Daoy (cell line): ENCODE data around the gene ZNF468. TPM values are rescaled to one million over a fixed set of nuclear protein-coding genes. Genes with fewer than 3 reads are reported as not detected.
A peak's percentile ranks its signal among the peaks of the same experiment; 100 is the strongest.
"Not testable (repeated sequence)": the region's sequence is repeated elsewhere in the genome, so short reads cannot be mapped to it uniquely, and the experiment has no call there.

Experiments
- DNase-seq: peaks from one replicate; pipeline ENCODE4 v3.0.0-alpha.2; 2015; ENCODE audit warnings: low read depth
- total RNA-seq: library from RNA; depleted of rRNA; stranded (reverse); fragments of >200 nt; shearing (Covaris generic); gene quantifications from 2 replicates; pipeline ENCODE4 v1.2.3, GENCODE V29; 2014; rRNA removed

ZNF468 gene
- 22.6 and 24.5 TPM in 2 replicates for total RNA-seq

- peak; percentile 75 for DNase-seq
These were observed at the start of gene ZNF468 for GRCh38 chr19:52857378-52858191. ZNF468 (minus strand) TSS chr19:52857619; CDS start chr19:52854272, 3,347 bp downstream.

GRCh38 chr19:52904052-52904780 is 46.8 kb upstream of the ZNF468 start:
- not testable (repeated sequence) for DNase-seq

GRCh38 chr19:52901842-52902241 is 44.4 kb upstream of the ZNF468 start:
- no peak for DNase-seq

- DNase-seq, result not testable (repeated sequence)
These were observed 41.2 kb upstream of the ZNF468 start for GRCh38 chr19:52898596-52898995.

- DNase-seq, result no peak
These were observed 40.7 kb upstream of the ZNF468 start for GRCh38 chr19:52898101-52898500.

GRCh38 chr19:52897138-52897935 is 39.9 kb upstream of the ZNF468 start, which contains the start of gene ZNF320:
ZNF320 (minus strand) TSS chr19:52897635; CDS start chr19:52890255, 7,380 bp downstream.
- DNase-seq, result peak; percentile 97

- DNase-seq, result peak; percentile 39
These were observed 39.2 kb upstream of the ZNF468 start for GRCh38 chr19:52896431-52897137.

- no peak for DNase-seq
These were observed 33.9 kb upstream of the ZNF468 start for GRCh38 chr19:52891336-52891735.

GRCh38 chr19:52889931-52890330 is 32.5 kb upstream of the ZNF468 start:
- DNase-seq, result no peak

- DNase-seq, result no peak
These were observed 31.7 kb upstream of the ZNF468 start for GRCh38 chr19:52889076-52889475.

- no peak for DNase-seq
These were observed 23.5 kb upstream of the ZNF468 start for GRCh38 chr19:52880895-52881389.

- DNase-seq, result not testable (repeated sequence)
These were observed 15.6 kb upstream of the ZNF468 start for GRCh38 chr19:52872996-52873395.

- DNase-seq, result no peak
These were observed 14.0 kb upstream of the ZNF468 start for GRCh38 chr19:52871466-52871865.

- not testable (repeated sequence) for DNase-seq
These were observed 10.6 kb upstream of the ZNF468 start for GRCh38 chr19:52868031-52868430.

- DNase-seq, result peak; percentile 6
These were observed 660 bp downstream of the ZNF468 start for GRCh38 chr19:52856540-52857377.

GRCh38 chr19:52847352-52847751 is 10.1 kb downstream of the ZNF468 start:
- DNase-seq, result not testable (repeated sequence)

- DNase-seq, result not testable (repeated sequence)
These were observed 16.5 kb downstream of the ZNF468 start for GRCh38 chr19:52840825-52841465.

- not testable (repeated sequence) for DNase-seq
These were observed 23.1 kb downstream of the ZNF468 start for GRCh38 chr19:52834289-52834688.

GRCh38 chr19:52833541-52833940 is 23.9 kb downstream of the ZNF468 start:
- DNase-seq, result not testable (repeated sequence)
